Panc1 (cell line): ENCODE results near the gene KIF26A. TPM values are rescaled to one million over a fixed set of nuclear protein-coding genes. Genes with fewer than 3 reads are reported as not detected.

Source experiments
- ATAC-seq: fragments of 200-7000 bp; cut with Tn5 transposase; 2 replicates; pipeline ENCODE4 v1.9.1; 2020; ENCODE audit warnings: mild to moderate bottlenecking, moderate library complexity
- BruUV-seq: library from RNA; stranded (reverse); fragments of 400-500 nt; replicated peaks from 2 replicates; lab custom pipeline; 2021; lab: Mats Ljungman, UMichigan
- CTCF ChIA-PET: fragments of 300-600 bp; sonication (Branson Sonifier 250); formaldehyde crosslinking; loops from one replicate; lab custom pipeline; 2022; ENCODE audit warnings: antibody characterized with exemption; lab: Charles Lee
- POLR2A ChIA-PET: fragments of 300-600 bp; sonication (Branson Sonifier 250); formaldehyde crosslinking; loops from one replicate; lab custom pipeline; 2022; ENCODE audit warnings: antibody characterized with exemption; lab: Charles Lee
- DNase-seq: peaks from one replicate; pipeline ENCODE4 v3.0.0-alpha.2; 2010; ENCODE audit warnings: low read depth, low spot score
- H3K27ac ChIP-seq: 2 replicates; pipeline ENCODE4 v1.5.1; 2011; ENCODE audit warnings: mild to moderate bottlenecking, low read length, inconsistent platforms
- H3K27me3 ChIP-seq: fragments of 200-500 bp; sonication (Bioruptor generic); 2 replicates; pipeline ENCODE4 v1.6.0; 2014; ENCODE audit warnings: low read length, inconsistent platforms; ENCODE audit not compliant: control insufficient read depth, insufficient read depth
- H3K36me3 ChIP-seq: fragments of 200-500 bp; sonication (Bioruptor generic); 2 replicates; pipeline ENCODE4 v1.5.1; 2014; ENCODE audit warnings: inconsistent platforms, mild to moderate bottlenecking, low read length, moderate library complexity; ENCODE audit not compliant: control insufficient read depth, insufficient read depth
- H3K4me1 ChIP-seq: 2 replicates; pipeline ENCODE4 v1.5.1; 2011; ENCODE audit warnings: inconsistent platforms, mild to moderate bottlenecking, low read length, moderate library complexity; ENCODE audit not compliant: control insufficient read depth, insufficient read depth
- H3K4me3 ChIP-seq, 2 experiments: 2 replicates each; pipeline ENCODE4 v1.5.1; 2011 to 2012; ENCODE audit warnings: low read depth in 2 of 2, low read length in 2 of 2, mild to moderate bottlenecking in 2 of 2, inconsistent platforms in 1 of 2, moderate library complexity in 1 of 2
- H3K9me3 ChIP-seq: fragments of 200-500 bp; sonication (Bioruptor generic); 2 replicates; pipeline ENCODE4 v1.5.1; 2014; ENCODE audit warnings: low read depth, mild to moderate bottlenecking, inconsistent platforms, low read length, moderate library complexity; ENCODE audit not compliant: control insufficient read depth, insufficient read depth
- CTCF ChIP-seq: fragments of 450-650 bp; IDR thresholded peaks from 2 replicates; pipeline ENCODE4 v1.5.1; 2017; ENCODE audit warnings: mild to moderate bottlenecking
- POLR2AphosphoS5 ChIP-seq: IDR thresholded peaks from 2 replicates; pipeline ENCODE4 v1.6.1; 2012; ENCODE audit warnings: mild to moderate bottlenecking, low read depth, low read length, moderate library complexity
- REST ChIP-seq, 2 experiments: IDR thresholded peaks; 2 replicates each; pipeline ENCODE4 v1.6.1; 2011 to 2012; ENCODE audit warnings: low read depth in 2 of 2, control low read depth in 1 of 2, low read length in 1 of 2, mild to moderate bottlenecking in 1 of 2, moderate library complexity in 1 of 2; ENCODE audit not compliant: insufficient read depth in 1 of 2
- SIN3A ChIP-seq: IDR thresholded peaks from 2 replicates; pipeline ENCODE4 v1.6.1; 2012; ENCODE audit warnings: low read depth, mild to moderate bottlenecking, low read length, moderate library complexity, borderline replicate concordance; ENCODE audit not compliant: insufficient read depth
- TCF7L2 ChIP-seq: IDR thresholded peaks from 2 replicates; pipeline ENCODE4 v1.6.1; 2011; ENCODE audit warnings: mild to moderate bottlenecking, low read depth, low read length, inconsistent platforms
- in situ Hi-C: cut with HindIII; loops from 2 replicates; pipeline ENCODE4 v1.10.0; 2016; ENCODE audit warnings: low sequenced_read_pairs, low pct_unique_long_range_greater_than_20kb
- intact Hi-C: fragments of 100-400 bp; cut with micrococcal nuclease; formaldehyde crosslinking; loops from one replicate; pipeline ENCODE4 v1.10.0; 2022; ENCODE audit not compliant: unreplicated experiment
- total RNA-seq: library from RNA; stranded (reverse); gene quantifications from one replicate; pipeline ENCODE4 v1.2.1, GENCODE V29; 2021; ENCODE audit not compliant: unreplicated experiment

KIF26A gene
- total RNA-seq, 1 experiment from 2014 or later, result 4.4 TPM

- POLR2A ChIA-PET, result no interaction called here
- BruUV-seq, result no TSS peak
- Histone ChIP-seq H3K9me3 (no peaks in the 10 kb centered on the region), H3K4me3 (no peak overlapping the region), H3K27me3 (no peaks in the 10 kb centered on the region), H3K4me1 (peaks cover 1% of the 10 kb centered on the region), H3K36me3 (no peaks in the 10 kb centered on the region; the same call in 1 of the 2 replicates), H3K27ac (no peak overlapping the region)
- TF ChIP-seq REST (IDR thresholded peaks at IDR 0.05; ENCODE audit: insufficient read depth in 1 of 2, low read depth in 2 of 2, low read length in 1 of 2) (no peak), CTCF (no peak), SIN3A (no peak), TCF7L2 (no peak), POLR2AphosphoS5 (no peak)
- DNase-seq, result no peak
- ATAC-seq, result no peak
- CTCF ChIA-PET, result interaction anchor here (0.7 kb wide), 1 partner anchor 159 kb away, joined by 3 read pairs; no protein-coding TSS in a partner anchor
- in situ Hi-C loops (no loop called here), intact Hi-C loops (no loop called here)
Measured at GRCh38 chr14:104144453-104144790, 6.0 kb downstream of the KIF26A start.

GRCh38 chr14:104144911-104145825 is 6.8 kb downstream of the KIF26A start:
- TF ChIP-seq POLR2AphosphoS5 (no peak), SIN3A (no peak), TCF7L2 (no peak), REST (IDR thresholded peaks at IDR 0.05; ENCODE audit: insufficient read depth in 1 of 2, low read depth in 2 of 2, low read length in 1 of 2) (no peak), CTCF (no peak)
- peaks cover 5% of the 10 kb centered on the region for H3K4me1 ChIP-seq
- no peaks in the 10 kb centered on the region for H3K9me3 ChIP-seq
- intact Hi-C loops (no loop called here), in situ Hi-C loops (no loop called here)
- CTCF ChIA-PET, result interaction anchor here (0.6 kb wide), 1 partner anchor 17 kb away, joined by 5 read pairs; no protein-coding TSS in a partner anchor
- no peak overlapping the region for H3K27ac ChIP-seq
- no peak overlapping the region for H3K4me3 ChIP-seq
- DNase-seq (no peak), ATAC-seq (no peak)
- POLR2A ChIA-PET, result no interaction called here
- no peaks in the 10 kb centered on the region for H3K36me3 ChIP-seq
- BruUV-seq, result no TSS peak
- H3K27me3 ChIP-seq, result no peaks in the 10 kb centered on the region
